T1000 (cell line): ENCODE results near the gene ZNF366.

ENCODE experiments used
- DNase-seq: peaks from one replicate; lab custom pipeline; 2025; ENCODE audit warnings: mixed read lengths; lab: John Stamatoyannopoulos, UW

Gene ZNF366

GRCh38 chr5:72489536-72489935 is 17.7 kb downstream of the ZNF366 start:
- DNase-seq, result no peak

GRCh38 chr5:72488756-72489155 is 18.5 kb downstream of the ZNF366 start:
- no peak for DNase-seq

- DNase-seq, result no peak
These were observed 20.0 kb downstream of the ZNF366 start for GRCh38 chr5:72487177-72487576.

- no peak for DNase-seq
These were observed 20.8 kb downstream of the ZNF366 start for GRCh38 chr5:72486371-72486770.

GRCh38 chr5:72485430-72485974 is 21.7 kb downstream of the ZNF366 start:
- no peak for DNase-seq

- DNase-seq, result no peak
These were observed 25.2 kb downstream of the ZNF366 start for GRCh38 chr5:72482046-72482445.

- no peak for DNase-seq
These were observed 26.4 kb downstream of the ZNF366 start for GRCh38 chr5:72480841-72481240.

- DNase-seq, result no peak
These were observed 27.3 kb downstream of the ZNF366 start for GRCh38 chr5:72479921-72480320.

- no peak for DNase-seq
These were observed 28.5 kb downstream of the ZNF366 start for GRCh38 chr5:72478684-72479083.

- DNase-seq, result no peak
These were observed 28.9 kb downstream of the ZNF366 start for GRCh38 chr5:72478276-72478675.

- no peak for DNase-seq
These were observed 29.6 kb downstream of the ZNF366 start for GRCh38 chr5:72477644-72478043.

- no peak for DNase-seq
These were observed 30.0 kb downstream of the ZNF366 start for GRCh38 chr5:72477176-72477575.

GRCh38 chr5:72476721-72477120 is 30.5 kb downstream of the ZNF366 start:
- DNase-seq, result no peak

GRCh38 chr5:72476275-72476674 is 30.9 kb downstream of the ZNF366 start:
- DNase-seq, result no peak

- no peak for DNase-seq
These were observed 32.7 kb downstream of the ZNF366 start for GRCh38 chr5:72474516-72474915.

GRCh38 chr5:72474046-72474500 is 33.1 kb downstream of the ZNF366 start:
- no peak for DNase-seq

GRCh38 chr5:72472666-72473422 is 34.4 kb downstream of the ZNF366 start:
- DNase-seq, result no peak

GRCh38 chr5:72472031-72472430 is 35.2 kb downstream of the ZNF366 start:
- DNase-seq, result no peak

- DNase-seq, result peak; percentile 61
These were observed 36.4 kb downstream of the ZNF366 start for GRCh38 chr5:72470826-72471225.

GRCh38 chr5:72468606-72469005 is 38.6 kb downstream of the ZNF366 start:
- no peak for DNase-seq

GRCh38 chr5:72468024-72468423 is 39.2 kb downstream of the ZNF366 start:
- no peak for DNase-seq

GRCh38 chr5:72467461-72467860 is 39.7 kb downstream of the ZNF366 start:
- DNase-seq, result no peak

GRCh38 chr5:72465601-72466563 is 41.3 kb downstream of the ZNF366 start:
- DNase-seq, result no peak
